GM18511 (cell line): ENCODE data around the gene SPATS2.
"Not testable (repeated sequence)": the region's sequence is repeated elsewhere in the genome, so short reads cannot be mapped to it uniquely, and the experiment has no call there.

Experiments used
- ATAC-seq: cut with Tn5 transposase; IDR thresholded peaks from one replicate; pipeline ENCODE4 v1.9.1; 2021; ENCODE audit warnings: mild to moderate bottlenecking, moderate library complexity; ENCODE audit not compliant: unreplicated experiment

The SPATS2 gene

GRCh38 chr12:49507139-49507538 lies 139.9 kb downstream of the SPATS2 start:
- ATAC-seq = no peak

- not testable (repeated sequence) for ATAC-seq
Measured at GRCh38 chr12:49509681-49510080, 142.4 kb downstream of the SPATS2 start.

GRCh38 chr12:49511410-49511809 lies 144.1 kb downstream of the SPATS2 start:
- no peak for ATAC-seq

GRCh38 chr12:49512546-49512945 lies 145.3 kb downstream of the SPATS2 start:
- ATAC-seq = no peak

GRCh38 chr12:49515266-49515665 lies 148.0 kb downstream of the SPATS2 start:
- ATAC-seq = no peak

- ATAC-seq = no peak
Measured at GRCh38 chr12:49518914-49519573, 151.8 kb downstream of the SPATS2 start.

GRCh38 chr12:49519574-49519936 lies 152.3 kb downstream of the SPATS2 start:
- ATAC-seq = no peak

GRCh38 chr12:49521389-49521788 lies 154.1 kb downstream of the SPATS2 start:
- no peak for ATAC-seq

GRCh38 chr12:49524660-49525324 lies 157.5 kb downstream of the SPATS2 start:
- ATAC-seq = no peak

GRCh38 chr12:49525942-49526341 lies 158.7 kb downstream of the SPATS2 start:
- ATAC-seq = no peak

- ATAC-seq = no peak
Measured at GRCh38 chr12:49527361-49528130, 160.3 kb downstream of the SPATS2 start.

- no peak for ATAC-seq
Measured at GRCh38 chr12:49529414-49529813, 162.2 kb downstream of the SPATS2 start.

GRCh38 chr12:49531745-49532144 lies 164.5 kb downstream of the SPATS2 start:
- ATAC-seq = no peak

GRCh38 chr12:49533331-49533730 lies 166.1 kb downstream of the SPATS2 start:
- no peak for ATAC-seq

GRCh38 chr12:49534122-49534521 lies 166.9 kb downstream of the SPATS2 start:
- ATAC-seq = not testable (repeated sequence)

GRCh38 chr12:49534731-49535278 lies 167.5 kb downstream of the SPATS2 start:
- no peak for ATAC-seq

- no peak for ATAC-seq
Measured at GRCh38 chr12:49535921-49536525, 168.8 kb downstream of the SPATS2 start.

- no peak for ATAC-seq
Measured at GRCh38 chr12:49536526-49537071, 169.3 kb downstream of the SPATS2 start.

- no peak for ATAC-seq
Measured at GRCh38 chr12:49537231-49537751, 170.0 kb downstream of the SPATS2 start.

- ATAC-seq = no peak
Measured at GRCh38 chr12:49537752-49538509, 170.7 kb downstream of the SPATS2 start.
